Right cardiac atrium (tissue), 5 donors: ENCODE data around the gene RGS12. TPM values are rescaled to one million over a fixed set of nuclear protein-coding genes. Genes with fewer than 3 reads are reported as not detected.

ENCODE experiments used
- ATAC-seq, 2 donors: fragments of 200-7000 bp; cut with Tn5 transposase; one replicate each; pipeline versions ENCODE4 v1.8.0 to v1.9.1; 2020; ENCODE audit warnings: moderate library complexity in 2 of 2, mild to moderate bottlenecking in 1 of 2
- DNase-seq, 3 donors: peaks; one replicate each; pipeline ENCODE4 v3.0.0-alpha.2; 2020
- H3K27ac ChIP-seq: one replicate; pipeline ENCODE4 v1.5.1; 2013; ENCODE audit warnings: mild to moderate bottlenecking, low read length, control low read depth, moderate library complexity
- H3K27me3 ChIP-seq: one replicate; pipeline ENCODE4 v1.6.1; 2013; ENCODE audit not compliant: control insufficient read depth, insufficient read depth
- H3K4me1 ChIP-seq: one replicate; pipeline ENCODE4 v1.6.1; 2013; ENCODE audit warnings: low read length; ENCODE audit not compliant: control insufficient read depth, insufficient read depth
- H3K4me3 ChIP-seq: one replicate; pipeline ENCODE4 v1.5.1; 2013; ENCODE audit warnings: low read length, control low read depth
- H3K9me3 ChIP-seq: one replicate; pipeline ENCODE4 v1.6.1; 2013; ENCODE audit warnings: low read length; ENCODE audit not compliant: control insufficient read depth
- WGBS: extraction: QIAGEN DNeasy Blood & Tissue Kit; methylation state at CpG from one replicate; pipeline ENCODE4 v1.1.7; 2013; 5-methylcytosine and 5-hydroxymethylcytosine counted together
- intact Hi-C, 4 donors: fragments of 100-400 bp; cut with DNase I; formaldehyde crosslinking; loops; one replicate each; pipeline versions ENCODE4 v1.11.0 to v1.14.0; 2022 to 2023
- polyA plus RNA-seq: library from polyadenylated mRNA; stranded (reverse); fragments of 200-250 nt; gene quantifications from one replicate; pipeline ENCODE4 v1.2.3, GENCODE V29; 2013
- total RNA-seq, 4 donors: library from RNA; stranded (reverse); fragmentation: NEBNext Ultra II Directional; extraction: Animal tissue kit (Norgen Biotek cat#: 25700); gene quantifications; one replicate each; pipeline ENCODE4 v1.2.1, GENCODE V29; 2021
- donor health status: healthy with polysubstance abuse.
- donor health status: DM: no; HTN: yes; CAD: no.
- donor health status: DM: no; HTN: no; CAD: no.
- donor health status: DM: no; HTN: yes; CAD: no; lungs with severe emphysema.
- donor health status: DM: yes; HTN: yes; CAD: no.

The RGS12 gene
- total and polyA plus RNA-seq, 5 donors = 11.6 to 20.8 (median 15.1) TPM

DNA sequence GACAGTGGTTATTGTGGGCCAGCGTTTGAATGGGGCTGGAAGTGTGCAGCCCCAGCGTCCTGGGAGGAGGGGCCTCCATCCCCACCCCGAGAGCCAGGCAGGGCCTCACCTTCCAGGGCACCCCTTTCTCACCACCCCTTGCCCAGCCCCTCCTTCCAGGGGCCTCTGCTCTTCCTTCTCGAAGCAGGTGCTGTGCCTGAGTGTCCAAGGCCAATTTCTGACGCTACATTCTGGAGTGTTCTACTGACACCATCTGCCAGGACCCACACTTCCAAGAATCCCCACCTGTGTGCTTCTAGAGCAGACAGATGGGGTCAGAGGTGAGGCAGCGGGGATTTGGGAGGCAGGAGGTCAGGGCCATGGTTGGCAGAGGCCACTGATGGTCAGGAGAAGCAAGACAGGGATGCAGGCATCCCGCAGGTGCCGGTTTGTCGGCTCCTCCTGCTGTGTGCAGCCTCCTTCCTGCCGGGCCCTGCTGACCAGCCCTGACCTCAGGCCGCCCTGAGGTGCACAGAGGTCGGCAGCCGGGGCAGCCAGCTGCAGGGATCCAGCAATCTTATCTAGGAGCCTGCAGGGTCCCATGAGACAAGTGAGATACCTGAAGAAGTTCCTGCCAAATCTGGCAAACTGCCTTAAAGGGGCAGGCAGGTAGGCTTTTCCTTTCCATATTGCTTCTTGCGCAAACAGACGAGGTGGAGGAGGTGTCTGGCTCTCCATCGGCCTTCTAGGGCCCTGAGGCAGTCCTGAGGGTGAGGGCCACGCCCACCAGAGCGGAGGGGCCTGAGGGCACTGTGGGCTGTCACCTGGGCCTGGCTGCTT lies 25.0 kb upstream of the RGS12 start:
- H3K4me1 ChIP-seq = no peaks in the 10 kb centered on the region
- H3K9me3 ChIP-seq = no peaks in the 10 kb centered on the region
- no peak overlapping the region for H3K27ac ChIP-seq
- DNase-seq = peak in 1 of 3 donors; percentile 38
- intact Hi-C loops = no loop called here
- H3K27me3 ChIP-seq = no peaks in the 10 kb centered on the region
- WGBS = 73% methylated on average over 18 of the region's 18 CpGs
- H3K4me3 ChIP-seq = no peak overlapping the region
- ATAC-seq = no peak

DNA sequence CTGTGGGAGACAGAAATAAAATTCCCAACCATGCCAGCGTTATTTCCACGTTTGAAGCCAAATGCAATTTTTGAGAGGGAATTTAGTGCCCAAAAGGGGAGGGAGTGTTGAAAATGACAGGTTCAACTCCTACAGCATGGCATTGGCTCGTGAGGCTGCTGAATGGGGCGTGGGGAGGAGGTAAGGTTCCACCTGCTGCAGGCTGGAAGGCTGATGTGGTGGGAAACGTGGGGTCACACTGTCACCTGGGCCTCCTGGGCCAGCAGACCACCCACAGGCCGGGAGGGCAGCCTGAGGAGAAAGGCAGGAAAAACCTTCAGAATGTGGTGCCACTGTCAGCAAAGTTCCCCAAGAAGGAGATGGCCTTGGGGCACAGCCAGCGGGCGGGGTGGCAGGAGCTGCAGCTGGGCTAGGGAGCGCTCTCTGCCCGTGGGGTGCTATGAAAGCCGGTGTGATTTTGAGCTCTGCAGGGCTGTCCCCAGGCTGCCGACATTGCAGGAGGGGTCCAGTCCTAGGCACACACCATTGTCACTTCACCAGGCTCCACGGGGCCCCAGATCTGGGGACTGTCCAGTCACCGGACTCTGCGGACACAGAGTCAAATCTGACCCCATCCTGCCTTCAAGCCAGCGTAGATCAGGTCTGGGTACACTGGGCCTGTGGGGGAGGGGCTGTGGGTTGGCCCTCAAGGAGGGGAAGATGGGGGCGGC lies 24.3 kb upstream of the RGS12 start:
- DNase-seq = peak in 1 of 3 donors; percentile 41
- H3K27ac ChIP-seq = no peak overlapping the region
- no peaks in the 10 kb centered on the region for H3K27me3 ChIP-seq
- no peaks in the 10 kb centered on the region for H3K4me1 ChIP-seq
- no peaks in the 10 kb centered on the region for H3K9me3 ChIP-seq
- no peak for ATAC-seq
- intact Hi-C loops = no loop called here
- no peak overlapping the region for H3K4me3 ChIP-seq
- WGBS = 89% methylated on average over 17 of the region's 17 CpGs

DNA sequence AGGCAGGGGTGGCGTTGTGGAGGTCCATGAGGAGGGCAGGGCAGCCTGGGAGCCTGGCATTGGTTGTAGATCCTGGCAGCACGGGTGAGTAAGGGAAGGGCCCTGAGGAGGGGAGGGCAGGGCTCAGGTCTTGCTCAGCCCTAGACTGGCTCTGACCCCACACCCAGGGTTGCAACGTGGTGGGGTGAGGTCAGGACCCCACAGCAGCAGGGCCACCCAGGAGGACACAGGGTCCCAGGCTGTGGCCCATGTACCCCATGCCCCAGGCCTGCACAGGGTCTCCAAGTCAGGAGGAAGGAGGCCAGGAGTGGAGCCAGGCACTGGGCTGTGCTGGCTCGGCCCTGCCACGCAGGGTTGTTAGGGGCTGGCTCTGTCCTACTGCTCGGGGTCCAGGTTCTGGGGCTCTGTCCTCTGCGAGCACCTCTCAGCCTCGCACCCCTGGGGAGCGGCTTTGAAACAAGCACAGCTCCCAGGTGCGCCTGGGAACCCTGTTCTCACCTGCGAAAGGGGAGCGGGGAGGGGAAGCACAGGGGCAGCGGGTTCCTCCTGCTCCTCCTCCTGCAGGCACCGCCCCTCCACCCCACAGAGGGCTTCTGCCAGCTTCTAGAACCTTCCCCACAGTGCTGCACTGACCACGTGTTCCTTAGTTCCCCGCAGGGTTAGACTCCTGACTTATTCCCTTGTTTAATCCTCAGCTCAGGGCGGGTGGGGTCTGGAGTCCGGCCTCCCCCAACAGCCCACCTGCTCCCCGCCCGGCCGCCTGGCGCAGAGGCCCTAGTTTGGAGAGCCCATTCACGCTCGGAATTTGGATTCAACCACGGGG lies 23.5 kb upstream of the RGS12 start:
- Histone ChIP-seq H3K4me1 (no peaks in the 10 kb centered on the region), H3K9me3 (no peaks in the 10 kb centered on the region), H3K4me3 (no peak overlapping the region), H3K27ac (no peak overlapping the region), H3K27me3 (no peaks in the 10 kb centered on the region)
- intact Hi-C loops = no loop called here
- 80% methylated on average over 25 of the region's 25 CpGs for WGBS
- peak in 1 of 3 donors; percentile 45 for DNase-seq
- ATAC-seq = peak; percentile 36 to 40

DNA sequence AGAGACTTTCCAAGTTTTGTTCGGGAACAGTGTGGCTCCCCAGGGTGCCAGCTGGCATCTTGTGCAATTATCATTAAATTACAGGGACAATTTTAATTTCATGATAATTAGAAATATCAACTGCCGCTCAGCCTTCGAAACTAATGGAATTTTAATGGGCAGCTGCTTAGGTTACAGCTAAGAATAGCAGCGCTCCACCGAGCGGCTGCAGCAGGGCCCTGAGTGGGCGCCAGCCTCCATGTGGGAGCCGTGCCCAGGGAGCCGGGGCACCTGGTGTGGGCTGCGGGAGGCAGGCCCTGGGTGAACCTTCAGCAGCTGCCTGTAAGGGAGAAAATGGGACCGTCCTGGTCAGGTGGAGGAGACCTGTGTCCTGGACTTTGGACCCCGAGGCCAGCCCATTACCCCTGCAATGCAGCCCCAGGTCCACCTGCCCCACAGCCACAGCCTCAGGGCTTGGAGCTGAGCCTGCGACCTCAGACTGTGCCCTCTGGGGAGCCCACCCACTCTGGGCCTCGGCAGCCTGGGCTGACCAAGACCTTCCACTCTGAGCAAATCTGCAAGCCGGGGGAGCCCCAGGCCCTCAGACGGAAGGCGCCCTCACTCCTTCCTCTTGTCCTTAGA lies 22.7 kb upstream of the RGS12 start:
- Histone ChIP-seq H3K4me3 (no peak overlapping the region), H3K27me3 (no peaks in the 10 kb centered on the region), H3K4me1 (no peaks in the 10 kb centered on the region), H3K27ac (no peak overlapping the region), H3K9me3 (no peaks in the 10 kb centered on the region)
- intact Hi-C loops = no loop called here
- ATAC-seq (peak; percentile 83 to 85), DNase-seq (peak in 2 of 3 donors; percentile 75 to 83)
- WGBS = 67% methylated on average over 17 of the region's 17 CpGs

DNA sequence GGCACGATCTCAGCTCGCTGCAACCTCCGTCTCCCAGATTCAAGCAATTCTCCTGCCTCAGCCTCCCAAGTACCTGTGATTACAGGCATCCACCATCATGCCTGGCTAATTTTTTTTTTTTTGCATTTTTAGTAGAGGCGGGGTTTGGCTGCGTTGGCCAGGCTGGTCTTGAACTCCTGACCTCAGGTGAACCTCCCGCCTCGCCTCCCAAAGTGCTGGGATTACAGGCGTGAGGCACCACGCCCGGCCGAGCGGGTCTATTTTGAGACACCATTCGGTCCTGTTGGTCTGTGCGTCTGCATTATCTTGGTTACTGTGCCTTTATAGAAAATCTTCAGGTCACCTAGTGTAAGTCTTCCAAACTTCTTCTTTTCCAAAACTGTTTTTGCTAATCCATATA lies 21.7 kb upstream of the RGS12 start:
- Histone ChIP-seq H3K27ac (no peak overlapping the region), H3K27me3 (no peaks in the 10 kb centered on the region), H3K4me1 (no peaks in the 10 kb centered on the region), H3K9me3 (no peaks in the 10 kb centered on the region), H3K4me3 (no peak overlapping the region)
- no peak for ATAC-seq
- WGBS = 85% methylated on average over 14 of the region's 14 CpGs
- DNase-seq = no peak
- intact Hi-C loops = no loop called here

DNA sequence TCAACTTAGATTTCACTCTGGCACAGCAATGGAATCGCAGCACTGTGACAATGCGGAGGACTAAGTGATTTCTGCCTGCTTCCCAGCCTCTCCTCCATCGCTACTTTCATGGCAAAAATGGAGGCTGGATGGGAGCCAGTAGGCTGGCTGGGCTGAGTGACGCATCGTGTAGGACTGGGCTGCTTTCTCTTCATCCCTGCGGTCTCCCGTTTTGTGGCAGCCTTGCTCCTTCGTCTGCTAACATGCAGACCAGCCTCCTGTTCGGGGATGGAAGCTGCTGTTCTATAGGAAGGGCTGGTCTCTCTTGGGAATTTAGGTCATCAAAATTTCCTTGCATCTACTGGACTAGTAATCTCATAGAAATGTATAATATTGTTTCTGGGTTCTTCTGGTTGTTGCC lies 15.8 kb upstream of the RGS12 start:
- no peak overlapping the region for H3K27ac ChIP-seq
- peak overlapping the region; percentile 0 for H3K4me3 ChIP-seq
- WGBS = 55% methylated on average over 9 of the region's 9 CpGs
- H3K9me3 ChIP-seq = no peaks in the 10 kb centered on the region
- peak in 1 of 3 donors; percentile 80 for DNase-seq
- ATAC-seq = peak; percentile 47 to 55
- intact Hi-C loops = no loop called here
- no peaks in the 10 kb centered on the region for H3K27me3 ChIP-seq
- H3K4me1 ChIP-seq = no peaks in the 10 kb centered on the region

DNA sequence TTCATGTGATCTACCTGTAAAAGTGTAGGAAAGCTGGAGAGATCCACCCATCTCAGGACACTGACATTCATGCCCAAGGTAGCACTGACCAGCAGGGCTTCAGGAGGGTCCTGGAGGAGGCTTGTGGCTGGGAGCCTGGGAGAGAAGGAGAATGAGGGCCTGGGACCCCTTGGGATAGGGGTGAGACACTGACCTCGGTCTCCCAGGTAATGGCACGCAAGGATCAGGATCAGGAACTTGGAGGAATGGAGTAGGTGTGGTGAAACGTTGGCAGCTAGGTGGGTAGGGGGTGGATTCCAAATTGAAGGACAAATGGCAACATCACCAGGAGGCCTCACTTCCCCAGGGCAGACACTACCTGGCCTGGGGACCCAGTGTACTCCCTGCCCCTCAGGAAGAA lies 12.4 kb upstream of the RGS12 start:
- Histone ChIP-seq H3K27me3 (no peaks in the 10 kb centered on the region), H3K4me1 (no peaks in the 10 kb centered on the region), H3K4me3 (no peak overlapping the region), H3K9me3 (no peaks in the 10 kb centered on the region), H3K27ac (no peak overlapping the region)
- WGBS = 88% methylated on average over 3 of the region's 3 CpGs
- no peak for DNase-seq
- ATAC-seq = no peak
- intact Hi-C loops = no loop called here

DNA sequence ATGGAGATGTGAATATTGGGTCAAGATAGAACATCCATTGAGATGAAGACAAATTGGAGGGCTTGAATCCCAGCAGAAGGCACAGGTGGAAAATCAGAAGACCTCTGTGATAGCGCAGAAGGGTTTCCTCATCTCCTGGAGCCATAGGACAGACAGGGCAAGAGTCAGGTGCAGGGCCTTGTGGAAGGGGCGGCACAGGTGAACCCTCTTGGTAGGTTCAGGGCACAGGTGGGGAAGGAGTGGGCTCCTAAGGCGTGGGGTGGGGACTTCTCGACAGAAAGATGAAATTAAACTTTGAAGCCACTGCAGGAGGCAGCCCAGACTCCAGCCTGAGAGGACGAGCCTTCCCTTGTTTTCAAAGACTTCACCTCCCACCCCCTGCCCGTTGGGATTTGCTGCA lies 9.3 kb upstream of the RGS12 start:
- intact Hi-C loops = no loop called here
- DNase-seq = no peak
- no peak overlapping the region for H3K27ac ChIP-seq
- no peak for ATAC-seq
- H3K4me1 ChIP-seq = no peaks in the 10 kb centered on the region
- H3K27me3 ChIP-seq = no peaks in the 10 kb centered on the region
- no peak overlapping the region for H3K4me3 ChIP-seq
- H3K9me3 ChIP-seq = no peaks in the 10 kb centered on the region
- WGBS = 82% methylated on average over 6 of the region's 6 CpGs

DNA sequence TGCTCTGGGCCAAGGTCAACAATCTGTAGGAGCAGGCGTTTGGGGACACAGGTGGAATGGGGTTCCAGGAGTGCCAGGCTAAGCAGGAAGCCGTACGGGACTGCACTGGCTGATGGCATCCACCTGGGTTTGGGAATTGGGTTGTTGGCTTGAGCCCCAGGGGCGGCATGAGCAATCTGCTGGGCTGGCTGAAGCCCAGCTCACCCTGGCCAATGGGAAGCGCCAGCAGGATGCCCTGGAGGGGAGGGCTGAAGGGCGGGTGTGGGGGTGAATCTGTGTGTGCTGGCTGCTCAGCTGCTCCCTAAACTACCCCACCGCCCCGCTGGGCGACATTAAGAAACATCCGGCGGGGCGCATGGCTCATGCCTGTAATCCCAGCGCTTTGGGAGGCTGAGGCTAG lies 8.9 kb upstream of the RGS12 start:
- Histone ChIP-seq H3K9me3 (no peaks in the 10 kb centered on the region), H3K27me3 (no peaks in the 10 kb centered on the region), H3K4me3 (no peak overlapping the region), H3K4me1 (no peaks in the 10 kb centered on the region), H3K27ac (no peak overlapping the region)
- peak in 1 of 3 donors; percentile 34 for DNase-seq
- 80% methylated on average over 13 of the region's 13 CpGs for WGBS
- intact Hi-C loops = no loop called here
- no peak for ATAC-seq

DNA sequence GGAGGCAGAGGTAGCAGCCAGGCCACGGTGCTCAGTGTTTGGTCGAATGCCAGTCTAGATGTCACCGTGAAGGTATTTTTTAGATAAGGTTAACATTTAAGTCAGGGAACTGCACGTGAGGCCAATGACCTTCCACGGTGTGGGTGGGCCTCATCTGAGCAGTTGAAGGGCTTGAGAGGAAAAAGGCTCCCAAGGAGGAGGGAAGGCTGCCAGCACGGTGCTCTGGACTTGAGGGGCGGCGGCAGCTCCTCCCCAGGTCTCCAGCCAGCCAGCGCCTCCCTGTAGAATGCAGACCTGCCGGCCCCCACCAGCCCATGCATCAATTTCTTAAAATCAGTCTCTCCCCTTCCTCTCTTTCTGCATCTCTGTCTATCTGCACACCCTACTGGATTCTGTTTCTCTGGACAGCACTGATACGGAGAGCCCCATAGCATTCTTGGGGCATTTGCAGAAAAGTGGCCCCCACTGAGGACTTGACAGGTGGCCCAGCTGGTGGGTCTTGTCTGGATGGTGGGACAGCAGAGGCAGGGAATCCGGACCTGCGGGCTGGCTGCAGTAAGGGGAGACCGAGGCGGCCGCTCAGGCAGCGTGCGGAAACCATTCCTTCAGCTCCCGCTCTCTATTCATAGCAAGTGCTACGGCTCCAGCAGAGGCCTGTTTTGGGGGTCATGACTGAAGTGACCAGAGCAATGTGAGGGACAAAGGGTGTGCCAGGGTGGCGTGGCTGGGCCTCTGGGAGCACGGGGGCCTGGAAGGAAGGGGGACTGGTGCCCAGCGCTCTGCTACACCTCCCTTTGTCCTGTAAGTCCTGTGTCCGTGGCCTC lies 7.9 kb upstream of the RGS12 start:
- Histone ChIP-seq H3K4me1 (no peaks in the 10 kb centered on the region), H3K9me3 (no peaks in the 10 kb centered on the region), H3K27ac (no peak overlapping the region), H3K4me3 (no peak overlapping the region), H3K27me3 (no peaks in the 10 kb centered on the region)
- DNase-seq (no peak), ATAC-seq (no peak)
- intact Hi-C loops = no loop called here
- 83% methylated on average over 24 of the region's 24 CpGs for WGBS
